Activated CD4-positive, alpha-beta T cell treated with anti-CD3 and anti-CD28 coated beads for 36 hours (primary cell): ENCODE results near the gene SCAF4. TPM values are rescaled to one million over a fixed set of nuclear protein-coding genes. Genes with fewer than 3 reads are reported as not detected.
A peak's percentile ranks its signal among the peaks of the same experiment; 100 is the strongest.

Experiments used
- ATAC-seq: fragments of 200-7000 bp; cut with Tn5 transposase; one replicate; pipeline ENCODE4 v1.10.0; 2021; ENCODE audit warnings: mild to moderate bottlenecking, moderate library complexity
- CTCF ChIA-PET: fragments of 350-600 bp; sonication (Branson Sonifier 250); formaldehyde crosslinking; loops from one replicate; lab custom pipeline; 2021; ENCODE audit warnings: antibody characterized with exemption; lab: Charles Lee
- POLR2A ChIA-PET: fragments of 350-600 bp; sonication (Branson Sonifier 250); formaldehyde crosslinking; loops from one replicate; lab custom pipeline; 2021; ENCODE audit warnings: antibody characterized with exemption, inconsistent platforms; lab: Charles Lee
- DNase-seq: peaks from one replicate; pipeline ENCODE4 v3.0.0-alpha.2; 2020
- H3K27ac Mint-ChIP-seq: one replicate; pipeline ENCODE4 v1.8.0; 2021; ENCODE audit warnings: mixed read lengths
- H3K27me3 Mint-ChIP-seq: one replicate; pipeline ENCODE4 v1.8.0; 2021; ENCODE audit warnings: mixed read lengths
- H3K36me3 Mint-ChIP-seq: one replicate; pipeline ENCODE4 v1.8.0; 2021; ENCODE audit warnings: low read depth, mixed read lengths
- H3K4me1 Mint-ChIP-seq: one replicate; pipeline ENCODE4 v1.8.0; 2021; ENCODE audit warnings: mixed read lengths
- H3K4me3 Mint-ChIP-seq: one replicate; pipeline ENCODE4 v1.8.0; 2021; ENCODE audit warnings: mild to moderate bottlenecking, moderate library complexity, mixed read lengths
- H3K9me3 Mint-ChIP-seq: one replicate; pipeline ENCODE4 v1.8.0; 2021; ENCODE audit warnings: low read depth, mixed read lengths
- intact Hi-C, 2 experiments: fragments of 100-400 bp; cut with DNase I in 1 of 2; cut with micrococcal nuclease in 1 of 2; formaldehyde crosslinking; loops; one replicate each; pipeline versions ENCODE4 v1.14.2 to v1.15.1; 2022 to 2024; cut with DNase I, micrococcal nuclease
- total RNA-seq, 2 experiments: library from RNA; stranded (reverse); gene quantifications; one replicate each; pipeline ENCODE4 v1.2.3, GENCODE V29; 2021

The SCAF4 gene
- total RNA-seq, 2 experiments from 2014 or later, result 47.1 to 62.8 TPM

DNA sequence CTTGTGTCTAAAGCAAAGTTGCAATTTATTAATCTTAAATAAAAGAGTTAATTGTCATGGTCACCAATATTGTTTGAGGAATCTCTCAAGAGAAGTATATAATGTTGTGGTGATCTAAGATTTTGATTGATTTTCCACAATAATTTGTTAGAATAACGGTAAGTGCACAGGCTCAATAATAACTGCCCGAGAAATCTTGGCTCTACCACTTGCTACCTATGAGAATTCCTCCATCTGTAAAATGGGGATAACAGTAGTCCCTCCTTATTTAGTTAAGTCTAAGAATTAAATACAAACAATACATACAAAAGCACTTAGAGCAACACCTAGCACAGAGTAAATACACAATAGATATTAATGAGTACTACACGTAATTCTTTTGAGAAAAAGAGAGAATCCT lies 18.8 kb downstream of the SCAF4 start:
- ChIA-PET POLR2A (no interaction called here), CTCF (no interaction called here)
- DNase-seq, result no peak
- H3K9me3 Mint-ChIP-seq, result no peaks in the 10 kb centered on the region
- peaks cover 2% of the 10 kb centered on the region for H3K36me3 Mint-ChIP-seq
- H3K27me3 Mint-ChIP-seq, result no peaks in the 10 kb centered on the region
- intact Hi-C loops, result loop anchor here in 1 of 2 experiments (5.0 kb wide), 1 partner anchor 46 kb away; no protein-coding TSS in a partner anchor
- H3K27ac Mint-ChIP-seq, result no peak overlapping the region
- H3K4me1 Mint-ChIP-seq, result peaks cover 86% of the 10 kb centered on the region
- no peak overlapping the region for H3K4me3 Mint-ChIP-seq
- no peak for ATAC-seq

DNA sequence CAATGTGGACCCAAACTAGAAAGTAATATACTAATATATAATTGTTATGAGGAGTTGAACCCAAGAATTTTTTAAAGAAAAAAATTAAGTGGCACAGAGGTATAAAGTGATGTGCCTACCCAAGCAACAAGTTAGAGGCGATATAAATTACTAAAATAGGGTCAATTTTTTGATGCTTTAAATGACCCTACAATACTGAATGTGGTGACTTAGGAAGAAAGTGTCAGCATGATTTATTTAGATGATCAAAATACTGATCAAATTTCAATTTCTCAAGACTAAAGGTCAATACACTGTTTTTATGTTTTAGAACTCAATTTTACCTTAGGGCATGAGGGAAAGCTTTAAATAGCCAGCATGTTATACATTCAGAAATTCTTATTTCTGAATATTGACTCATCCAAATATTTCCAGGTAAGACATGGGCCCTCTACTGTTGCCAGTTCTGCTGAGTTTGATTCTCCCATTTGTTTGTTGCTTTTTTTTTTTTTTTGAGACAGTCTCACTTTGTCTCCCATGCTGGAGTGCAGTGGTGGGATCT lies 20.1 kb downstream of the SCAF4 start:
- Mint-ChIP-seq H3K4me3 (no peak overlapping the region), H3K27ac (no peak overlapping the region), H3K36me3 (peaks cover 6% of the 10 kb centered on the region), H3K9me3 (no peaks in the 10 kb centered on the region), H3K4me1 (peaks cover 89% of the 10 kb centered on the region), H3K27me3 (no peaks in the 10 kb centered on the region)
- ATAC-seq (no peak), DNase-seq (no peak)
- intact Hi-C loops, result loop anchor here in 1 of 2 experiments (5.0 kb wide), 1 partner anchor 45 kb away; no protein-coding TSS in a partner anchor
- ChIA-PET CTCF (interaction anchor here (0.6 kb wide), 1 partner anchor 37 kb away, joined by 3 read pairs; no protein-coding TSS in a partner anchor), POLR2A (no interaction called here)

DNA sequence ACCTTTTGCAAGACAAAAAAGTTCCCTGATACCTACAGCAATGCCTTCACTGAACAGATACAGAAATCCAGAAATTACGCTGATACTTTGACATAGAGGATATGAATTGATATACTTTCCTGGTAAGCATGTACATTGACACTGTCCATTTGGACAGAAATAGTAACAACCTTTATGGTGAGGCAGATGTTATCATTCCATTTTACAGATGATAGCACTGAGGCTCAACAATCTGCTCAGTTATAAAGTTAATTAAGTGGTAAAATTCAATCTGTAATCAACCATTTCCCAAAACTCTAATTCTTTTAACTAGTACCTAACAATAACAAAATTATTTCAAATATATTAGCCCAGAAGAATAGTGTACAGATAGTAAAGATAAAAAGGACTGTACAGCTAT lies 20.6 kb downstream of the SCAF4 start:
- ATAC-seq (no peak), DNase-seq (no peak)
- Mint-ChIP-seq H3K4me3 (no peak overlapping the region), H3K27me3 (no peaks in the 10 kb centered on the region), H3K9me3 (no peaks in the 10 kb centered on the region), H3K4me1 (peaks cover 89% of the 10 kb centered on the region), H3K27ac (no peak overlapping the region), H3K36me3 (peaks cover 6% of the 10 kb centered on the region)
- ChIA-PET CTCF (interaction anchor here (0.6 kb wide), 1 partner anchor 107 kb away, joined by 8 read pairs; no protein-coding TSS in a partner anchor), POLR2A (interaction anchor here (0.6 kb wide), 1 partner anchor 44 kb away, joined by 6 read pairs; no protein-coding TSS in a partner anchor)
- intact Hi-C loops, result loop anchor here in 1 of 2 experiments (5.0 kb wide), 1 partner anchor 44 kb away; no protein-coding TSS in a partner anchor

DNA sequence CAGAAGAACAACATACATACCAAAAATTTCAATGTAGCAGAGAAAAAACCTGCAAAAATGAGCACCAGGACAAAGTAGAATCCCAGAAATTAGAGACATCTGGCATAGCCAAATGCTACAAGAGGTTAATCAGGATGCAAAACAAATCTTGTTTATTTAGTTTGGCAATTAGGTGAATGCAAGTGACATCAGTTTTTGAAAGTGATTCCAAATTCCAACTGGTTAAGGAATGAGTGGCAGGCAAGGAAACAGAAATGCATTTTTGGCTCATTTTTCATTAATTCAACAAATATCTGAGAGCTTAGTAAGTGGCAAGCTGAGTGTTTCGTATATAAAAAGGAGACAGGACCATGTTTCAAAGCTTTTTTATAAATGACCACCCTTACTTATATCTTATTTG lies 21.3 kb downstream of the SCAF4 start:
- no peak for ATAC-seq
- no peak overlapping the region for H3K4me3 Mint-ChIP-seq

DNA sequence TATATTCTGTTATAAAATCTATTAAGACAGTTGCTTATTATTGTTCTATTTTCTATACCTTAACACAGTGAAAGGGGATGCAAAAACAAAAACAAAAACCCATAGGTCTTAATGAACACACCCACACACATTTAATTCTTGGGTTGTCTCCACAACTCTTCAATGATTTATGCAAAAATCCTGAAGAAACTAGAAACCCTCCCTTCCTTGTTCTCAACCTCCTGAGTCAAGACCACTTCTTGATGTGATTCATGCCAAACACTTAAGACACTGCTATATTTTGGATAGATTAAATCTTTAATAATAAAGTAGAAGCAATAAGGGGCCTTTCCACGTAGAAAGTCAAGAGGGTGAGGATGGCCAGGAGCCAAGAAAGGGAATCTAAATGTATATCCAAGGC lies 23.4 kb downstream of the SCAF4 start:
- ATAC-seq (no peak), DNase-seq (no peak)
- Mint-ChIP-seq H3K4me3 (no peak overlapping the region), H3K9me3 (no peaks in the 10 kb centered on the region), H3K27ac (no peak overlapping the region), H3K4me1 (peaks cover 64% of the 10 kb centered on the region), H3K27me3 (no peaks in the 10 kb centered on the region), H3K36me3 (peaks cover 11% of the 10 kb centered on the region)
- CTCF ChIA-PET, result no interaction called here
- intact Hi-C loops, result no loop called here
- POLR2A ChIA-PET, result no interaction called here

More for the DNA sequence above, 21.3 kb downstream of the SCAF4 start:
- peaks cover 84% of the 10 kb centered on the region for H3K4me1 Mint-ChIP-seq
- DNase-seq, result no peak
- no peaks in the 10 kb centered on the region for H3K9me3 Mint-ChIP-seq
- POLR2A ChIA-PET, result interaction anchor here (0.6 kb wide), 1 partner anchor 44 kb away, joined by 6 read pairs; no protein-coding TSS in a partner anchor
- peaks cover 7% of the 10 kb centered on the region for H3K36me3 Mint-ChIP-seq
- H3K27me3 Mint-ChIP-seq, result no peaks in the 10 kb centered on the region
- intact Hi-C loops, result loop anchor here in 1 of 2 experiments (5.0 kb wide), 1 partner anchor 43 kb away; no protein-coding TSS in a partner anchor
- no peak overlapping the region for H3K27ac Mint-ChIP-seq
- CTCF ChIA-PET, result no interaction called here

DNA sequence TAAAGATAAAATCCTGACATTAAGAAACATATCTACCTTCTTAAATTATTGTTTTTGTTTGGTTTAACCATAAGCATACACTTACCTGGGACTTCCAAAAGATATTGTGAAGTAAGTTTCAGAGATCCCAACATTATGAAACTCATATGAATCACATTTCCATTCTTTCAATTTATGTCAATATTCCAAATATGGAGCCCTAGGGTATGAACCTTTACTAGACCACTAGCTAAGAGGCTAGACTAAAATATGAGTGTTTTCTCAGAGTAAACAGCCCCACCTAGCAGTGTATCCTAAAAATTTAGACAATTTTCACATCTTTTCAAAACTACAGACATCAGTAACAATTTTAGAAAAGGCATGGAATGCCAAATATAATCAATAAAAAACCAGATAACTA lies 24.4 kb downstream of the SCAF4 start:
- Mint-ChIP-seq H3K27me3 (no peaks in the 10 kb centered on the region), H3K4me1 (peaks cover 54% of the 10 kb centered on the region), H3K4me3 (no peak overlapping the region), H3K9me3 (no peaks in the 10 kb centered on the region), H3K27ac (no peak overlapping the region), H3K36me3 (peaks cover 12% of the 10 kb centered on the region)
- ATAC-seq, result no peak
- ChIA-PET POLR2A (no interaction called here), CTCF (no interaction called here)
- no peak for DNase-seq
- intact Hi-C loops, result no loop called here

DNA sequence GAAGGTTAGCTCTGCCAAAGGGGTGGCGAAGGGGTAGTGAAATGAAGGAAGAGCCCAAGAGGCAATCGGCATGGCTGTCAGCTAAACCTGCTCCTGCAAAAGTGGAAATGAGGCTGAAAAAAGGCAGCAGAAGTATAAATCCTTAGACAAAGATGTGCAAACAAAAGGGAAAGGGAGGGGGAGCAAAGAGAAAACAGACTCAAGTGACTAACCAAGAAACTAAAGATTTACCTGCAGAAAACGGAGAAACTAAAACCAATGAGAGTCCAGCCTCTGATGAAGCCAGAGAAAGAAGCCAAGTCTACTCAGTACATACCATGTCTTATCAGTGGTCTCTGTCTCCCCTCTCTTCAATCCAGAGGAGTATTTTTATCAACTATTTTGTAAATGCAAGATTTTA lies 25.4 kb downstream of the SCAF4 start:
- Mint-ChIP-seq H3K36me3 (peaks cover 19% of the 10 kb centered on the region), H3K27me3 (no peaks in the 10 kb centered on the region), H3K9me3 (no peaks in the 10 kb centered on the region), H3K27ac (no peak overlapping the region), H3K4me3 (no peak overlapping the region), H3K4me1 (peaks cover 48% of the 10 kb centered on the region)
- intact Hi-C loops, result no loop called here
- ChIA-PET POLR2A (no interaction called here), CTCF (interaction anchor here (1.1 to 1.5 kb wide), 3 partner anchors 12 to 24 kb away, joined by 3 to 5 read pairs (median 3); no protein-coding TSS in a partner anchor)
- no peak for ATAC-seq
- no peak for DNase-seq

DNA sequence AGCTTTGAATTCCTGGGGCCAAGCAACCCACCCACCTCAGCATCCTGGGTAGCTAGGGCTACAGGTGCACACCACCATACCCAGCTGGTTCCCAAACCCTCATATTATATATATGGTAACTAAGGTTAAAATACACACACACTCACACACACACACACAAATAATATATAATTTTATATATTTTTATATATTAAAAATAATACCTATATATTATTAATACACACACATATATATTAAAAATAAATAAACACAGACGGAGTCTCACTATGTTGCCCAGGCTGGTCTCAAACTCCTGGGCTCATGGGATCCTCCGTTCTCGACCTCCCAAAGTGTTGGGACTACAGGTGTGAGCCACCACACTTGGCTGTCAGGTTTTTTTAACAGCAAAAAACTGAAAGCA lies 31.9 kb downstream of the SCAF4 start:
- Mint-ChIP-seq H3K27me3 (no peaks in the 10 kb centered on the region), H3K4me1 (peaks cover 7% of the 10 kb centered on the region), H3K9me3 (no peaks in the 10 kb centered on the region), H3K36me3 (peaks cover 45% of the 10 kb centered on the region), H3K4me3 (no peak overlapping the region), H3K27ac (no peak overlapping the region)
- no peak for ATAC-seq
- intact Hi-C loops, result no loop called here
- ChIA-PET CTCF (no interaction called here), POLR2A (interaction anchor here (0.6 kb wide), 1 partner anchor 26 kb away, joined by 3 read pairs; no protein-coding TSS in a partner anchor)
- DNase-seq, result no peak

DNA sequence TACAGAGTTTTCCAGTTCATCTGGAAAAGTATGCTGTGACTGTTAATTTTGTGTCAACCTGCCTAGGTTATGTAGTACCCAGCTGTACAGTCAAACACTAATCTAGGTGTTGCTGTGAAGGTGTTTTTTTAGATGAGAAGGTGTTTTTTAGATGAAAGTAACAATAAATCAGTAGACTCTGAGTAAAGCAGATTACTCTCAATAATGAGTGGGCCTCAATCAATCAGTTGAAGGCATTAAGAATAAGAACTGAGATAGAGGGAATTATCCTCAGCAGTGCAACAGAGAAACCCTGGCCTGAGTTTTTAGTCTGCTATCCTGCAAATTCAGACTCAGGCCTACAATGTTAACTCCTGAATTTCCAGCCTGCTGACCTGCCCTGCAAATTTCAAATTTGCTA lies 33.5 kb downstream of the SCAF4 start:
- ChIA-PET CTCF (interaction anchor here (0.6 kb wide), 1 partner anchor 70 kb away, joined by 3 read pairs; no protein-coding TSS in a partner anchor), POLR2A (no interaction called here)
- H3K27me3 Mint-ChIP-seq, result no peaks in the 10 kb centered on the region
- H3K4me3 Mint-ChIP-seq, result no peak overlapping the region
- DNase-seq (no peak), ATAC-seq (no peak)
- intact Hi-C loops, result no loop called here
- H3K9me3 Mint-ChIP-seq, result no peaks in the 10 kb centered on the region
- peaks cover 52% of the 10 kb centered on the region for H3K36me3 Mint-ChIP-seq
- no peak overlapping the region for H3K27ac Mint-ChIP-seq
- H3K4me1 Mint-ChIP-seq, result peaks cover 7% of the 10 kb centered on the region

DNA sequence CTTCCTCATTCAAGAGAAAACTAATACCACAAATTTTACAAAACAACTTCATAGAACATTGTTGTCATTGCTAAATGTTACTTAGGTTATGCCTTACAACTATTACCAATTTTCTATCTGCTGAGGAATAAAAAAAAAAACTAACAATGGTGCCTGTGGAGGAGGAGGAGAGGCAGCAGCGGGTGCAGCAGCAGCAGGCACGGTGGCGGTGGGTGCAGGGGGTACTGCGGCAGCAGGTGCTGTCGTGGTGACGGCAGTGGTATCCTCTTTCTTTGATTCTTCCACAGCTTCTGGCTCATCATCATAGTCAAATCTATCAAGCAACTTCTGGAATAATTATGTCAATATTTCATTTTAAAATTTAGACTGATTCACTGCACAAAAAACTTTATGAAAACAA lies 35.5 kb downstream of the SCAF4 start:
- Mint-ChIP-seq H3K9me3 (no peaks in the 10 kb centered on the region), H3K27ac (peak overlapping the region; percentile 9), H3K36me3 (peaks cover 51% of the 10 kb centered on the region), H3K4me3 (no peak overlapping the region), H3K4me1 (peaks cover 7% of the 10 kb centered on the region), H3K27me3 (no peaks in the 10 kb centered on the region)
- no peak for ATAC-seq
- intact Hi-C loops, result no loop called here
- DNase-seq, result no peak
- ChIA-PET POLR2A (no interaction called here), CTCF (no interaction called here)

DNA sequence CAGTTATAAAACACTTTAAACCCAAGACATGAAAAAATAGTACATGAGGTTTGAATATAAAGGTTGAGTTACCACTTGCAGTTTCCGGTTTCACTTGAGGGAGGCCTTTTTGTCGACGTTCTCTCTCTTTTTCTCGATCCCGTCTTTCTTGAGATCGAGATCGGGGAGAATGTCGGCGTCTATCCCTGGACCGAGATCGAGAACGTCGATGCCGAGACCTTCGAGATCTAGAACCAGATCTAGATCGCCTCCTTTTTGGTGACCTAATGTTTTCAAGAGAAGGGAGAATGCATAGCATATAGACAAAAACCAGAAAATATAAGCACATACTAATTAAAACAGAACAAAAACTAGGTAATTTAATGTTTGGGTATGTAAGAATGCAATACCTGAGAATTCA lies 38.7 kb downstream of the SCAF4 start:
- Mint-ChIP-seq H3K4me1 (peaks cover 3% of the 10 kb centered on the region), H3K4me3 (no peak overlapping the region), H3K27me3 (no peaks in the 10 kb centered on the region), H3K9me3 (no peaks in the 10 kb centered on the region), H3K27ac (no peak overlapping the region), H3K36me3 (peaks cover 54% of the 10 kb centered on the region)
- intact Hi-C loops, result no loop called here
- ATAC-seq, result no peak
- ChIA-PET POLR2A (no interaction called here), CTCF (no interaction called here)
- DNase-seq, result no peak
